Measurements from ENCODE around the gene SLC15A1. TPM values are rescaled to one million over a fixed set of nuclear protein-coding genes. Genes with fewer than 3 reads are reported as not detected.

The SLC15A1 gene
- total and polyA plus RNA-seq, 2 donors (not counting 1 experiment from before 2014, with no cell fraction given), result not detected

DNA sequence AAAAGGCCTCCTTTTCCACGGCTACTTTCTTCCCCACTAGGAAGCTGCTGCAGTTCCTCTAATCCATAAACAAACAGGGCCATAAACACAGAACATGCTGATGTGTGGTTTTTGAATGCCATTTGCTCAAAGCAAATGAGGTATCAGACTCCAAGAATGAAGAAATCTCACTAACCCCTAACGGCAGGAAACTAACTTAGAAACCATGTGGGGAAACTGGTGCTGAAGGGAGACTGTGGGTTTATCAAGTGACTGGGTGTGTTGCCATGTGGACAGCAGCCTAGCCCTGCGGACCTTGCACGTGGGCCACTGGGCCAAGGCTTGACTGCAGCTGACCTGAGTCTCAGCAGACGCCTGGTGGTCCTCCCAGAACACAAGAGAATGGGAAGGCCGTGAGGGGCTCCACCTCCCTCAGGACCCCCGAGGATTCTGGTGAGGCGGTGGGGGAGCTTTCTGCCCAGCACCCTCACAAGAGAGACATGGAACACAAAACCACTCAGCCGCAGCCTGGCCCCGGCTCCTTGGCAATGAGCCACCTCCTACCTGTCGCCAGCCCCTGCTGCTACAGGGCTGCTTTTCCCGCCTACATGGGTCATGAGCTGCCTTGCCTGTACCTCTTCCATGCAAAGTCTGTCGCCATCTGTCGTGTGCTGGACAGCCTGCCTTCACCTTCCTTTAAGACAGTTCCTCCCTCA is 10.6 kb downstream of the SLC15A1 start:
- H3K4me3 Mint-ChIP-seq, result no peak overlapping the region
- Histone ChIP-seq H3K27me3 (replicated peaks in 1 of 4; ENCODE audit: control extremely low read depth in 1 of 4, control insufficient read depth in 3 of 4, insufficient read depth in 4 of 4, low read length in 3 of 4) (no peaks in the 10 kb centered on the region), H4K20me1 (ENCODE audit: control insufficient read depth, insufficient read depth, low read length, poor library complexity, severe bottlenecking) (no peaks in the 10 kb centered on the region), H3K27ac (ENCODE audit: low read length in 2 of 2) (no peak overlapping the region), H3K4me3 (ENCODE audit: control extremely low read depth in 1 of 5, extremely low read depth in 1 of 5, insufficient read depth in 1 of 5, low read depth in 2 of 5, low read length in 4 of 5) (no peak overlapping the region), H3K79me2 (ENCODE audit: control insufficient read depth, insufficient read depth, low read length) (no peaks in the 10 kb centered on the region), H2AFZ (ENCODE audit: insufficient read depth, low read depth, low read length, poor library complexity, severe bottlenecking) (no peak overlapping the region), H3K36me3 (replicated peaks in 1 of 2; ENCODE audit: control extremely low read depth in 1 of 2, control insufficient read depth in 1 of 2, extremely low read depth in 1 of 2, insufficient read depth in 2 of 2, low read length in 1 of 2) (no peaks in the 10 kb centered on the region), H3K9ac (ENCODE audit: low read length) (no peak overlapping the region), H3K4me1 (ENCODE audit: control insufficient read depth in 2 of 2, insufficient read depth in 2 of 2, low read length in 2 of 2) (no peaks in the 10 kb centered on the region), H3K9me3 (ENCODE audit: control extremely low read depth in 1 of 3, control insufficient read depth in 2 of 3, insufficient read depth in 1 of 3, low read length in 2 of 3) (peaks cover 1 to 23% (median 9%) of the 10 kb centered on the region in 3 donors), H3K4me2 (replicated peaks; ENCODE audit: low read depth, low read length, poor library complexity, severe bottlenecking) (no peak overlapping the region)
- TF ChIP-seq, protein P1, sequence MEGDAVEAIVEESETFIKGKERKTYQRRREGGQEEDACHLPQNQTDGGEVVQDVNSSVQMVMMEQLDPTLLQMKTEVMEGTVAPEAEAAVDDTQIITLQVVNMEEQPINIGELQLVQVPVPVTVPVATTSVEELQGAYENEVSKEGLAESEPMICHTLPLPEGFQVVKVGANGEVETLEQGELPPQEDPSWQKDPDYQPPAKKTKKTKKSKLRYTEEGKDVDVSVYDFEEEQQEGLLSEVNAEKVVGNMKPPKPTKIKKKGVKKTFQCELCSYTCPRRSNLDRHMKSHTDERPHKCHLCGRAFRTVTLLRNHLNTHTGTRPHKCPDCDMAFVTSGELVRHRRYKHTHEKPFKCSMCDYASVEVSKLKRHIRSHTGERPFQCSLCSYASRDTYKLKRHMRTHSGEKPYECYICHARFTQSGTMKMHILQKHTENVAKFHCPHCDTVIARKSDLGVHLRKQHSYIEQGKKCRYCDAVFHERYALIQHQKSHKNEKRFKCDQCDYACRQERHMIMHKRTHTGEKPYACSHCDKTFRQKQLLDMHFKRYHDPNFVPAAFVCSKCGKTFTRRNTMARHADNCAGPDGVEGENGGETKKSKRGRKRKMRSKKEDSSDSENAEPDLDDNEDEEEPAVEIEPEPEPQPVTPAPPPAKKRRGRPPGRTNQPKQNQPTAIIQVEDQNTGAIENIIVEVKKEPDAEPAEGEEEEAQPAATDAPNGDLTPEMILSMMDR (IDR thresholded peaks at IDR 0.05), result no peak
- TF ChIP-seq EZH2 (IDR thresholded peaks at IDR 0.05; ENCODE audit: borderline replicate concordance, insufficient read depth, low read depth, low read length, poor library complexity, severe bottlenecking), result no peak
- DNase-seq (no peak), ATAC-seq (ENCODE audit: low read depth) (no peak)
- H3K27ac Mint-ChIP-seq, result no peak overlapping the region
- intact Hi-C loops (cut with micrococcal nuclease), result no loop called here
- no peaks in the 10 kb centered on the region for H3K4me1 Mint-ChIP-seq
- peaks cover 17% of the 10 kb centered on the region for H3K9me3 Mint-ChIP-seq (ENCODE audit: insufficient read depth)
- POLR2A ChIA-PET, result no interaction called here
- H3K27me3 Mint-ChIP-seq, result no peaks in the 10 kb centered on the region
- 90% methylated on average over 11 of the region's 14 CpGs for WGBS (ENCODE audit: insufficient coverage)
- CTCF ChIA-PET, result interaction anchor here (0.7 kb wide), 1 partner anchor 105 kb away, joined by 3 read pairs; no protein-coding TSS in a partner anchor

DNA sequence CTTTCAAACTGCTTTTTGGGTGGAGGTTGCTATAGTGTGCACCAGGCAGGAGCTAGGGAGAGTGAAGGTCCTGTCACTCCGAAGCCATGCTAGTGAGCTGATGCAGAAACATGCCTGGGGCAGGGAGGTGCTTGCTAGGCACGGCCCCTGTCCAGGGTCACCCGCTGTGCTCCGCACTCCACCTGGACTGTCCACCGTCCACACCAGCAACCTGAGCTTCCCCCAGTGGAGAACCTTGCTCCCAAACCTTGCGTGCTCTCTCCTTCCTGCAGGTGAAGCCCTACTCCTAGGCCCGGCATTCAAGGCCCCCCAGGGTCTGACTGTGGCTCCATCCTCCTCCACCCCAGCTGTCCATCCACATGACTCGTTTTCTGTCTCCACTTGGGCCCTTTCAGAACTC is 12.3 kb downstream of the SLC15A1 start:
- H2AFZ ChIP-seq (ENCODE audit: insufficient read depth, low read depth, low read length, poor library complexity, severe bottlenecking), result no peak overlapping the region
- no peaks in the 10 kb centered on the region for H3K27me3 ChIP-seq (replicated peaks in 1 of 4; ENCODE audit: control extremely low read depth in 1 of 4, control insufficient read depth in 3 of 4, insufficient read depth in 4 of 4, low read length in 3 of 4)
- no peaks in the 10 kb centered on the region for H3K27me3 Mint-ChIP-seq
- H4K20me1 ChIP-seq (ENCODE audit: control insufficient read depth, insufficient read depth, low read length, poor library complexity, severe bottlenecking), result no peaks in the 10 kb centered on the region
- CTCF ChIA-PET, result no interaction called here
- no peak overlapping the region for H3K27ac Mint-ChIP-seq
- H3K9me3 Mint-ChIP-seq (ENCODE audit: insufficient read depth), result peaks cover 14% of the 10 kb centered on the region
- H3K9ac ChIP-seq (ENCODE audit: low read length), result no peak overlapping the region
- DNase-seq (no peak), ATAC-seq (ENCODE audit: low read depth) (no peak)
- H3K4me1 ChIP-seq (ENCODE audit: control insufficient read depth in 2 of 2, insufficient read depth in 2 of 2, low read length in 2 of 2), result no peaks in the 10 kb centered on the region
- H3K36me3 ChIP-seq (replicated peaks in 1 of 2; ENCODE audit: control extremely low read depth in 1 of 2, control insufficient read depth in 1 of 2, extremely low read depth in 1 of 2, insufficient read depth in 2 of 2, low read length in 1 of 2), result no peaks in the 10 kb centered on the region
- H3K9me3 ChIP-seq (ENCODE audit: control extremely low read depth in 1 of 3, control insufficient read depth in 2 of 3, insufficient read depth in 1 of 3, low read length in 2 of 3), result peaks cover 1 to 20% (median 9%) of the 10 kb centered on the region in 3 donors
- WGBS (ENCODE audit: insufficient coverage), result 87% methylated on average over 8 of the region's 8 CpGs
- H3K79me2 ChIP-seq (ENCODE audit: control insufficient read depth, insufficient read depth, low read length), result no peaks in the 10 kb centered on the region
- H3K4me2 ChIP-seq (replicated peaks; ENCODE audit: low read depth, low read length, poor library complexity, severe bottlenecking), result no peak overlapping the region
- intact Hi-C loops (cut with micrococcal nuclease), result no loop called here
- POLR2A ChIA-PET, result no interaction called here
- no peak overlapping the region for H3K4me3 Mint-ChIP-seq
- no peak overlapping the region for H3K4me3 ChIP-seq (ENCODE audit: control extremely low read depth in 1 of 5, extremely low read depth in 1 of 5, insufficient read depth in 1 of 5, low read depth in 2 of 5, low read length in 4 of 5)
- no peak overlapping the region for H3K27ac ChIP-seq (ENCODE audit: low read length in 2 of 2)
- H3K4me1 Mint-ChIP-seq, result no peaks in the 10 kb centered on the region
- TF ChIP-seq, protein P1 (IDR thresholded peaks at IDR 0.05), result no peak
- no peak for TF ChIP-seq EZH2 (IDR thresholded peaks at IDR 0.05; ENCODE audit: borderline replicate concordance, insufficient read depth, low read depth, low read length, poor library complexity, severe bottlenecking)

Measured in B cell (primary cell).